ENCODE data around the gene ARAP2.

The ARAP2 gene

GRCh38 chr4:36213977-36214376 is 30.3 kb downstream of the ARAP2 start:
- TF ChIP-seq REST (IDR thresholded peaks at IDR 0.05; ENCODE audit: insufficient read depth in 1 of 2, low read depth in 2 of 2, low read length in 2 of 2) (no peak), TAF1 (IDR thresholded peaks at IDR 0.05; ENCODE audit: borderline replicate concordance, insufficient read depth, low read length) (no peak), FOXP2 (optimal IDR thresholded peaks at IDR 0.05; ENCODE audit: borderline replicate concordance, extremely low read depth, extremely low read length, insufficient read depth) (no peak), POLR2AphosphoS5 (IDR thresholded peaks at IDR 0.05; ENCODE audit: low read depth, low read length) (no peak), SIN3A (IDR thresholded peaks at IDR 0.05; ENCODE audit: borderline replicate concordance, insufficient read depth, low read length) (no peak)

GRCh38 chr4:36211084-36211483 is 33.2 kb downstream of the ARAP2 start:
- TF ChIP-seq TAF1 (IDR thresholded peaks at IDR 0.05; ENCODE audit: borderline replicate concordance, insufficient read depth, low read length): no peak
- no peak for TF ChIP-seq REST (IDR thresholded peaks at IDR 0.05; ENCODE audit: insufficient read depth in 1 of 2, low read depth in 2 of 2, low read length in 2 of 2)
- TF ChIP-seq POLR2AphosphoS5 (IDR thresholded peaks at IDR 0.05; ENCODE audit: low read depth, low read length): no peak
- no peak for TF ChIP-seq FOXP2 (optimal IDR thresholded peaks at IDR 0.05; ENCODE audit: borderline replicate concordance, extremely low read depth, extremely low read length, insufficient read depth)
- no peak for TF ChIP-seq SIN3A (IDR thresholded peaks at IDR 0.05; ENCODE audit: borderline replicate concordance, insufficient read depth, low read length)

GRCh38 chr4:36209941-36210649 is 34.2 kb downstream of the ARAP2 start:
- TF ChIP-seq REST (IDR thresholded peaks at IDR 0.05; ENCODE audit: insufficient read depth in 1 of 2, low read depth in 2 of 2, low read length in 2 of 2) (no peak), SIN3A (IDR thresholded peaks at IDR 0.05; ENCODE audit: borderline replicate concordance, insufficient read depth, low read length) (no peak), FOXP2 (optimal IDR thresholded peaks at IDR 0.05; ENCODE audit: borderline replicate concordance, extremely low read depth, extremely low read length, insufficient read depth) (no peak), POLR2AphosphoS5 (IDR thresholded peaks at IDR 0.05; ENCODE audit: low read depth, low read length) (no peak), TAF1 (IDR thresholded peaks at IDR 0.05; ENCODE audit: borderline replicate concordance, insufficient read depth, low read length) (no peak)

- TF ChIP-seq REST (IDR thresholded peaks at IDR 0.05; ENCODE audit: insufficient read depth in 1 of 2, low read depth in 2 of 2, low read length in 2 of 2): no peak
- no peak for TF ChIP-seq TAF1 (IDR thresholded peaks at IDR 0.05; ENCODE audit: borderline replicate concordance, insufficient read depth, low read length)
- no peak for TF ChIP-seq POLR2AphosphoS5 (IDR thresholded peaks at IDR 0.05; ENCODE audit: low read depth, low read length)
- no peak for TF ChIP-seq FOXP2 (optimal IDR thresholded peaks at IDR 0.05; ENCODE audit: borderline replicate concordance, extremely low read depth, extremely low read length, insufficient read depth)
- no peak for TF ChIP-seq SIN3A (IDR thresholded peaks at IDR 0.05; ENCODE audit: borderline replicate concordance, insufficient read depth, low read length)
Measured at GRCh38 chr4:36208893-36209473, 35.3 kb downstream of the ARAP2 start.

Data from PFSK-1 (cell line).